H9 (cell line): ENCODE measurements around the gene PTPRN2. TPM values are rescaled to one million over a fixed set of nuclear protein-coding genes. Genes with fewer than 3 reads are reported as not detected.

ENCODE experiments used
- DNase-seq: peaks from one replicate; pipeline ENCODE4 v3.0.0-alpha.2; 2017
- H2AFZ ChIP-seq: one replicate; pipeline ENCODE4 v1.6.1; 2013; ENCODE audit warnings: mild to moderate bottlenecking, low read length, control low read depth, moderate library complexity
- H2AK5ac ChIP-seq: 2 replicates; pipeline ENCODE4 v1.6.1; 2013; ENCODE audit warnings: low read length, control low read depth, mixed read lengths; ENCODE audit not compliant: insufficient read length
- H2BK120ac ChIP-seq: one replicate; pipeline ENCODE4 v1.6.1; 2013; ENCODE audit warnings: low read depth, mild to moderate bottlenecking, low read length, control low read depth, inconsistent platforms; ENCODE audit not compliant: poor library complexity, severe bottlenecking
- H2BK12ac ChIP-seq: 2 replicates; pipeline ENCODE4 v1.6.1; 2013; ENCODE audit warnings: low read length, control low read depth, mixed read lengths, low read depth; ENCODE audit not compliant: insufficient read length
- H2BK15ac ChIP-seq: 2 replicates; pipeline ENCODE4 v1.6.1; 2013; ENCODE audit warnings: low read depth, low read length, control low read depth
- H2BK20ac ChIP-seq: one replicate; pipeline ENCODE4 v1.6.1; 2013; ENCODE audit warnings: low read depth, mild to moderate bottlenecking, low read length, control low read depth, inconsistent platforms; ENCODE audit not compliant: poor library complexity, severe bottlenecking
- H2BK5ac ChIP-seq: 2 replicates; pipeline ENCODE4 v1.6.1; 2013; ENCODE audit warnings: low read length, control low read depth, mixed read lengths; ENCODE audit not compliant: insufficient read length
- H3K14ac ChIP-seq: 2 replicates; pipeline ENCODE4 v1.6.1; 2013; ENCODE audit warnings: low read length, control low read depth; ENCODE audit not compliant: insufficient read depth
- H3K18ac ChIP-seq: 2 replicates; pipeline ENCODE4 v1.6.1; 2013; ENCODE audit warnings: low read depth, mild to moderate bottlenecking, mixed read lengths, low read length, control low read depth; ENCODE audit not compliant: insufficient read length
- H3K23ac ChIP-seq: 2 replicates; pipeline ENCODE4 v1.6.1; 2013; ENCODE audit warnings: low read length, control low read depth, mixed read lengths, low read depth; ENCODE audit not compliant: insufficient read length
- H3K23me2 ChIP-seq: 2 replicates; pipeline ENCODE4 v1.6.1; 2013; ENCODE audit warnings: low read depth, mild to moderate bottlenecking, mixed read lengths, low read length, control low read depth; ENCODE audit not compliant: insufficient read length, poor library complexity, severe bottlenecking
- H3K27ac ChIP-seq: 2 replicates; pipeline ENCODE4 v1.5.1; 2013; ENCODE audit warnings: low read length, control low read depth, mixed read lengths, low read depth; ENCODE audit not compliant: insufficient read length
- H3K27me3 ChIP-seq: 2 replicates; pipeline ENCODE4 v1.6.1; 2013; ENCODE audit warnings: low read length, control low read depth, inconsistent platforms; ENCODE audit not compliant: insufficient read depth
- H3K4ac ChIP-seq: 2 replicates; pipeline ENCODE4 v1.6.1; 2013; ENCODE audit warnings: low read depth, mild to moderate bottlenecking, control low read depth, inconsistent platforms, low read length, moderate library complexity
- H3K4me1 ChIP-seq: 2 replicates; pipeline ENCODE4 v1.6.1; 2013; ENCODE audit warnings: low read length, control low read depth, inconsistent platforms; ENCODE audit not compliant: insufficient read depth
- H3K4me2 ChIP-seq: 2 replicates; pipeline ENCODE4 v1.6.1; 2013; ENCODE audit warnings: low read length, control low read depth, mixed read lengths; ENCODE audit not compliant: insufficient read length, insufficient read depth
- H3K56ac ChIP-seq: 2 replicates; pipeline ENCODE4 v1.6.1; 2013; ENCODE audit warnings: low read depth, mild to moderate bottlenecking, mixed read lengths, low read length, control low read depth; ENCODE audit not compliant: insufficient read length
- H3K79me1 ChIP-seq: 2 replicates; pipeline ENCODE4 v1.6.1; 2013; ENCODE audit warnings: low read depth, mild to moderate bottlenecking, moderate library complexity, low read length, control low read depth, inconsistent platforms; ENCODE audit not compliant: insufficient read depth, poor library complexity, severe bottlenecking
- H3K79me2 ChIP-seq: 2 replicates; pipeline ENCODE4 v1.6.1; 2013; ENCODE audit warnings: low read length, control low read depth, inconsistent platforms; ENCODE audit not compliant: insufficient read depth
- H3K9ac ChIP-seq: 2 replicates; pipeline ENCODE4 v1.6.1; 2013; ENCODE audit warnings: low read length, control low read depth, mixed read lengths; ENCODE audit not compliant: insufficient read length; ENCODE audit errors: extremely low read depth
- H3K9me3 ChIP-seq: one replicate; pipeline ENCODE4 v1.6.1; 2013; ENCODE audit warnings: low read depth, low read length, inconsistent platforms; ENCODE audit not compliant: control insufficient read depth
- H3T11ph ChIP-seq: one replicate; pipeline ENCODE4 v1.6.1; 2013; ENCODE audit warnings: mild to moderate bottlenecking, low read length, control low read depth, inconsistent platforms
- H4K20me1 ChIP-seq: one replicate; pipeline ENCODE4 v1.6.1; 2013; ENCODE audit not compliant: control insufficient read depth, insufficient read length, insufficient read depth
- H4K5ac ChIP-seq: 2 replicates; pipeline ENCODE4 v1.6.1; 2013; ENCODE audit warnings: low read depth, mild to moderate bottlenecking, mixed read lengths, low read length, control low read depth; ENCODE audit not compliant: insufficient read length
- H4K8ac ChIP-seq: replicated peaks from 2 replicates; pipeline ENCODE4 v1.6.1; 2013; ENCODE audit warnings: low read length, control low read depth, mixed read lengths, low read depth; ENCODE audit not compliant: insufficient read length
- H4K91ac ChIP-seq: 2 replicates; pipeline ENCODE4 v1.6.1; 2013; ENCODE audit warnings: low read depth, mild to moderate bottlenecking, moderate library complexity, mixed read lengths, low read length, control low read depth; ENCODE audit not compliant: insufficient read length
- H3K27ac Mint-ChIP-seq, 3 experiments: 2 replicates in 2 of 3; 3 replicates in 1 of 3; pipeline ENCODE4 v1.8.0; 2020 to 2021; ENCODE audit warnings: mixed read lengths in 3 of 3, mild to moderate bottlenecking in 1 of 3, moderate library complexity in 1 of 3
- H3K27me3 Mint-ChIP-seq: 2 replicates; pipeline ENCODE4 v1.8.0; 2021; ENCODE audit warnings: low read depth, mild to moderate bottlenecking, moderate library complexity, mixed read lengths
- H3K36me3 Mint-ChIP-seq, 3 experiments: 2 replicates in 2 of 3; 3 replicates in 1 of 3; pipeline ENCODE4 v1.8.0; 2020 to 2021; ENCODE audit warnings: low read depth in 3 of 3, mixed read lengths in 3 of 3; ENCODE audit not compliant: insufficient read depth in 1 of 3
- H3K4me1 Mint-ChIP-seq, 2 experiments: 2 replicates each; pipeline ENCODE4 v1.8.0; 2020; ENCODE audit warnings: mixed read lengths in 2 of 2
- H3K4me3 Mint-ChIP-seq, 2 experiments: 2 replicates in 1 of 2; 3 replicates in 1 of 2; pipeline ENCODE4 v1.8.0; 2020 to 2021; ENCODE audit warnings: mild to moderate bottlenecking in 2 of 2, mixed read lengths in 2 of 2, moderate library complexity in 1 of 2
- H3K9me3 Mint-ChIP-seq, 2 experiments: 2 replicates in 1 of 2; 3 replicates in 1 of 2; pipeline ENCODE4 v1.8.0; 2020; ENCODE audit warnings: mild to moderate bottlenecking in 2 of 2, mixed read lengths in 2 of 2, moderate library complexity in 1 of 2
- WGBS: extraction: QIAGEN DNeasy Blood & Tissue Kit; methylation state at CpG from one replicate; pipeline ENCODE4 v1.1.7; 2013; ENCODE audit warnings: missing lambda C conversion rate, low lambda C conversion rate, mixed read lengths; ENCODE audit not compliant: insufficient read length; ENCODE audit errors: extremely low coverage; 5-methylcytosine and 5-hydroxymethylcytosine counted together
- total RNA-seq: library from RNA; stranded (reverse); gene quantifications from 2 replicates; pipeline ENCODE4 v1.2.1, GENCODE V29; 2021
- TF ChIP-seq, protein P1 (sequence below): fragments of 200-600 bp; sonication (generic); conservative IDR thresholded peaks from 3 replicates; pipeline ENCODE4 v1.8.0; 2021; ENCODE audit warnings: antibody characterized with exemption, mild to moderate bottlenecking

Gene PTPRN2
- total RNA-seq, 1 experiment from 2014 or later = 5.2 TPM

DNA sequence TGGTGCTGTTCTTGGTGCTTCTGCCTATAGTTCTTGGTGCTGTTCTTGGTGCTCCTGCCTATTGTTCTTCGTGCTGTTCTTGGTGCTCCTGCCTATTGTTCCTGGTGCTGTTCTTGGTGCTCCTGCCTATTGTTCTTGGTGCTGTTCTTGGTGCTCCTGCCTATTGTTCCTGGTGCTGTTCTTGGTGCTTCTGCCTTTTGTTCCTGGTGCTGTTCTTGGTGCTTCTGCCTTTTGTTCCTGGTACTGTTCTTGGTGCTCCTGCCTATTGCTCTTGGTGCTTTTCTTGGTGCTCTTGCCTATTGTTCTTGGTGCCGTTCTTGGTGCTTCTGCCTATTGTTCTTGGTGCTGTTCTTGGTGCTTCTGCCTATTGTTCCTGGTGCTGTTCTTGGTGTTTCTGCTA is 71.1 kb downstream of the PTPRN2 start:
- Histone ChIP-seq H3K18ac (no peak overlapping the region), H2BK5ac (no peak overlapping the region), H4K5ac (no peak overlapping the region), H2AK5ac (no peak overlapping the region), H3K79me2 (no peaks in the 10 kb centered on the region), H3K27me3 (no peaks in the 10 kb centered on the region), H4K20me1 (no peaks in the 10 kb centered on the region), H2BK120ac (no peak overlapping the region), H2AFZ (no peak overlapping the region), H3T11ph (no peak overlapping the region), H2BK12ac (no peak overlapping the region), H3K79me1 (no peaks in the 10 kb centered on the region), H3K4ac (no peak overlapping the region), H4K91ac (no peak overlapping the region), H3K4me1 (no peaks in the 10 kb centered on the region), H3K14ac (no peak overlapping the region), H3K56ac (no peak overlapping the region), H3K27ac (no peak overlapping the region), H2BK15ac (no peak overlapping the region), H3K9me3 (peaks cover under 1% of the 10 kb centered on the region), H4K8ac (no peak overlapping the region), H3K23ac (no peak overlapping the region), H3K4me2 (no peak overlapping the region), H2BK20ac (no peak overlapping the region), H3K9ac (no peak overlapping the region), H3K23me2 (no peaks in the 10 kb centered on the region)
- TF ChIP-seq, protein P1, sequence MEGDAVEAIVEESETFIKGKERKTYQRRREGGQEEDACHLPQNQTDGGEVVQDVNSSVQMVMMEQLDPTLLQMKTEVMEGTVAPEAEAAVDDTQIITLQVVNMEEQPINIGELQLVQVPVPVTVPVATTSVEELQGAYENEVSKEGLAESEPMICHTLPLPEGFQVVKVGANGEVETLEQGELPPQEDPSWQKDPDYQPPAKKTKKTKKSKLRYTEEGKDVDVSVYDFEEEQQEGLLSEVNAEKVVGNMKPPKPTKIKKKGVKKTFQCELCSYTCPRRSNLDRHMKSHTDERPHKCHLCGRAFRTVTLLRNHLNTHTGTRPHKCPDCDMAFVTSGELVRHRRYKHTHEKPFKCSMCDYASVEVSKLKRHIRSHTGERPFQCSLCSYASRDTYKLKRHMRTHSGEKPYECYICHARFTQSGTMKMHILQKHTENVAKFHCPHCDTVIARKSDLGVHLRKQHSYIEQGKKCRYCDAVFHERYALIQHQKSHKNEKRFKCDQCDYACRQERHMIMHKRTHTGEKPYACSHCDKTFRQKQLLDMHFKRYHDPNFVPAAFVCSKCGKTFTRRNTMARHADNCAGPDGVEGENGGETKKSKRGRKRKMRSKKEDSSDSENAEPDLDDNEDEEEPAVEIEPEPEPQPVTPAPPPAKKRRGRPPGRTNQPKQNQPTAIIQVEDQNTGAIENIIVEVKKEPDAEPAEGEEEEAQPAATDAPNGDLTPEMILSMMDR = no peak
- peaks cover 0 to 2% of the 10 kb centered on the region in 2 experiments; a peak in 1 of 4 replicates for H3K4me1 Mint-ChIP-seq
- H3K27me3 Mint-ChIP-seq = peaks cover 6% of the 10 kb centered on the region; the same call in 1 of the 2 replicates
- DNase-seq = no peak
- WGBS = no CpG with 5 or more reads among the region's 2 CpGs
- H3K9me3 Mint-ChIP-seq = peaks cover 16 to 25% of the 10 kb centered on the region in 2 experiments
- H3K36me3 Mint-ChIP-seq = peaks cover 7 to 19% (median 11%) of the 10 kb centered on the region in 3 experiments; a peak in 6 of 7 replicates
- H3K4me3 Mint-ChIP-seq = no peak overlapping the region
- H3K27ac Mint-ChIP-seq = no peak overlapping the region
